H1 (cell line): ENCODE results near the gene ADCY9. TPM values are rescaled to one million over a fixed set of nuclear protein-coding genes. Genes with fewer than 3 reads are reported as not detected.

Experiments used
- CTCF ChIA-PET: fragments of 300-600 bp; sonication (Branson Sonifier 250); formaldehyde crosslinking; loops from one replicate; lab custom pipeline; 2021; ENCODE audit not compliant: partially characterized antibody; lab: Charles Lee
- POLR2A ChIA-PET: fragments of 300-600 bp; sonication (Branson Sonifier 250); formaldehyde crosslinking; loops from one replicate; lab custom pipeline; 2021; ENCODE audit warnings: inconsistent platforms; ENCODE audit not compliant: partially characterized antibody; lab: Charles Lee
- DNase-seq, 2 experiments: peaks; one replicate each; pipeline versions ENCODE4 v3.0.0 to v3.0.0-alpha.2; 2010 to 2022; ENCODE audit warnings: low spot score in 2 of 2, low read depth in 1 of 2, mixed read lengths in 1 of 2
- FAIRE-seq: peaks from 2 replicates; lab custom pipeline; 2011; peaks lifted over from hg19 to GRCh38; lab: Jason Lieb, UNC
- H2AFZ ChIP-seq: 2 replicates; pipeline ENCODE4 v1.8.1; 2012; ENCODE audit warnings: low read length, inconsistent platforms
- H2AK5ac ChIP-seq: 2 replicates; pipeline ENCODE4 v1.6.1; 2013; ENCODE audit warnings: low read depth, low read length
- H2BK120ac ChIP-seq: replicated peaks from 2 replicates; pipeline ENCODE3; 2013; ENCODE audit warnings: low read depth, low read length, inconsistent platforms
- H2BK12ac ChIP-seq: 2 replicates; pipeline ENCODE4 v1.6.1; 2013; ENCODE audit warnings: low read depth, low read length
- H2BK15ac ChIP-seq: 2 replicates; pipeline ENCODE4 v1.6.1; 2013; ENCODE audit warnings: low read length
- H2BK20ac ChIP-seq: 2 replicates; pipeline ENCODE4 v1.6.1; 2013; ENCODE audit warnings: low read length
- H2BK5ac ChIP-seq: 2 replicates; pipeline ENCODE4 v1.6.1; 2013; ENCODE audit warnings: low read depth, low read length
- H3K14ac ChIP-seq: 2 replicates; pipeline ENCODE4 v1.6.1; 2013; ENCODE audit warnings: inconsistent platforms; ENCODE audit not compliant: insufficient read length
- H3K18ac ChIP-seq: 2 replicates; pipeline ENCODE4 v1.6.1; 2013; ENCODE audit warnings: low read length; ENCODE audit errors: extremely low read depth
- H3K23ac ChIP-seq: 2 replicates; pipeline ENCODE4 v1.6.1; 2013; ENCODE audit warnings: inconsistent platforms; ENCODE audit not compliant: insufficient read length
- H3K23me2 ChIP-seq: 2 replicates; pipeline ENCODE4 v1.6.1; 2013; ENCODE audit warnings: low read depth, low read length
- H3K27ac ChIP-seq: 2 replicates; pipeline ENCODE4 v1.6.1; 2011; ENCODE audit warnings: low read depth, low read length, inconsistent platforms
- H3K27me3 ChIP-seq, 4 experiments: replicated peaks in 1 of 4; 1 replicate in 1 of 4; 2 replicates in 3 of 4; pipeline versions ENCODE4 v1.6.1 to v1.8.1; 2011 to 2013; ENCODE audit warnings: low read length in 3 of 4, mild to moderate bottlenecking in 3 of 4, inconsistent platforms in 2 of 4, mixed read lengths in 2 of 4, moderate library complexity in 1 of 4; ENCODE audit not compliant: control insufficient read depth in 3 of 4, insufficient read depth in 3 of 4; ENCODE audit errors: extremely low read depth in 1 of 4
- H3K36me3 ChIP-seq, 4 experiments: 2 replicates each; pipeline versions ENCODE4 v1.6.1 to v1.8.1; 2011 to 2013; ENCODE audit warnings: mild to moderate bottlenecking in 4 of 4, low read length in 3 of 4, moderate library complexity in 2 of 4, control low read depth in 1 of 4, inconsistent platforms in 1 of 4; ENCODE audit not compliant: insufficient read depth in 4 of 4, control insufficient read depth in 2 of 4
- H3K4ac ChIP-seq: replicated peaks from 2 replicates; pipeline ENCODE3; 2013; ENCODE audit warnings: low read length, low read depth, mixed read lengths, inconsistent platforms; ENCODE audit not compliant: insufficient read length
- H3K4me1 ChIP-seq, 4 experiments: replicated peaks in 1 of 4; 1 replicate in 1 of 4; 2 replicates in 3 of 4; pipeline versions ENCODE4 v1.6.1 to v1.8.1; 2011 to 2013; ENCODE audit warnings: low read length in 3 of 4, inconsistent platforms in 2 of 4, mixed read lengths in 1 of 4; ENCODE audit not compliant: insufficient read depth in 4 of 4, control insufficient read depth in 3 of 4
- H3K4me2 ChIP-seq, 2 experiments: 2 replicates each; pipeline versions ENCODE4 v1.6.1 to v1.8.1; 2011 to 2013; ENCODE audit warnings: low read depth in 2 of 2, low read length in 2 of 2, control low read depth in 1 of 2, inconsistent platforms in 1 of 2, mild to moderate bottlenecking in 1 of 2; ENCODE audit not compliant: insufficient read depth in 1 of 2
- H3K4me3 ChIP-seq, 4 experiments: fragments of 200-600, 300-600 bp in 1 of 4; sonication (generic), shearing (Covaris generic), sonication (Bioruptor Twin) in 1 of 4; 2 replicates each; pipeline versions ENCODE4 v1.5.1 to v1.8.1; 2011 to 2016; ENCODE audit warnings: low read length in 4 of 4, low read depth in 3 of 4, control low read depth in 2 of 4, inconsistent platforms in 2 of 4, mild to moderate bottlenecking in 2 of 4, mixed read lengths in 1 of 4, moderate library complexity in 1 of 4; ENCODE audit not compliant: insufficient read depth in 2 of 4; ENCODE audit errors: extremely low read depth in 1 of 4
- H3K56ac ChIP-seq: replicated peaks from 2 replicates; pipeline ENCODE3; 2013; ENCODE audit warnings: low read depth, mild to moderate bottlenecking, mixed read lengths, low read length, inconsistent platforms; ENCODE audit not compliant: insufficient read length
- H3K79me1 ChIP-seq: 2 replicates; pipeline ENCODE4 v1.6.1; 2013; ENCODE audit warnings: low read depth, low read length, control low read depth
- H3K79me2 ChIP-seq, 2 experiments: 2 replicates each; pipeline versions ENCODE4 v1.6.1 to v1.8.1; 2012 to 2013; ENCODE audit warnings: low read length in 2 of 2, mild to moderate bottlenecking in 2 of 2, inconsistent platforms in 1 of 2; ENCODE audit not compliant: insufficient read depth in 2 of 2, control insufficient read depth in 1 of 2
- H3K9ac ChIP-seq, 4 experiments: replicated peaks in 1 of 4; 1 replicate in 1 of 4; 2 replicates in 3 of 4; pipeline versions ENCODE4 v1.6.1 to v1.8.1; 2011 to 2013; ENCODE audit warnings: low read depth in 3 of 4, low read length in 3 of 4, control low read depth in 2 of 4, mild to moderate bottlenecking in 2 of 4, moderate library complexity in 2 of 4, inconsistent platforms in 1 of 4; ENCODE audit errors: extremely low read depth in 1 of 4
- H3K9me3 ChIP-seq, 2 experiments: 2 replicates each; pipeline versions ENCODE4 v1.6.1 to v1.8.1; 2012 to 2013; ENCODE audit warnings: mild to moderate bottlenecking in 2 of 2, moderate library complexity in 2 of 2, control low read depth in 1 of 2, inconsistent platforms in 1 of 2, low read depth in 1 of 2, low read length in 1 of 2, mixed read lengths in 1 of 2; ENCODE audit not compliant: insufficient read depth in 2 of 2
- H4K20me1 ChIP-seq, 2 experiments: replicated peaks in 1 of 2; 2 replicates each; pipeline versions ENCODE3 to v1.8.1; 2011 to 2013; ENCODE audit warnings: inconsistent platforms in 2 of 2, low read length in 2 of 2, mild to moderate bottlenecking in 1 of 2; ENCODE audit not compliant: insufficient read depth in 2 of 2, control insufficient read depth in 1 of 2
- H4K5ac ChIP-seq: 2 replicates; pipeline ENCODE4 v1.6.1; 2013; ENCODE audit warnings: low read length, low read depth, mixed read lengths, inconsistent platforms; ENCODE audit not compliant: insufficient read length
- H4K8ac ChIP-seq: 2 replicates; pipeline ENCODE4 v1.8.0; 2013; ENCODE audit warnings: mild to moderate bottlenecking, moderate library complexity, low read length, inconsistent platforms; ENCODE audit not compliant: insufficient read depth; ENCODE audit errors: extremely low read depth
- H4K91ac ChIP-seq: replicated peaks from 2 replicates; pipeline ENCODE3; 2013; ENCODE audit warnings: low read length, mixed read lengths, inconsistent platforms; ENCODE audit not compliant: insufficient read length
- E2F6 ChIP-seq: IDR thresholded peaks from 2 replicates; pipeline ENCODE4 v1.6.1; 2012; ENCODE audit warnings: inconsistent platforms
- GTF2F1 ChIP-seq: IDR thresholded peaks from 2 replicates; pipeline ENCODE4 v1.6.1; 2012; ENCODE audit warnings: low read depth, low read length, improper control_type of control experiment, borderline replicate concordance
- NRF1 ChIP-seq: IDR thresholded peaks from 2 replicates; pipeline ENCODE4 v1.6.1; 2011; ENCODE audit warnings: mild to moderate bottlenecking, low read depth, low read length, improper control_type of control experiment
- POLR2A ChIP-seq, 2 experiments: IDR thresholded peaks; 1 replicate in 1 of 2; 2 replicates in 1 of 2; pipeline ENCODE4 v1.6.1; 2011; ENCODE audit warnings: low read depth in 2 of 2, low read length in 2 of 2, mild to moderate bottlenecking in 2 of 2; ENCODE audit errors: control extremely low read depth in 1 of 2
- POLR2AphosphoS5 ChIP-seq: IDR thresholded peaks from 2 replicates; pipeline ENCODE4 v1.6.1; 2011; ENCODE audit warnings: low read depth, low read length
- SP1 ChIP-seq: IDR thresholded peaks from 2 replicates; pipeline ENCODE4 v1.6.1; 2011; ENCODE audit warnings: low read depth, low read length
- WGBS, 2 experiments: shearing (Covaris generic) in 1 of 2; methylation state at CpG; one replicate each; pipeline versions ENCODE4 v1.1.6 to v1.1.7; 2013 to 2015; ENCODE audit warnings: low lambda C conversion rate in 2 of 2, mixed read lengths in 2 of 2, inconsistent platforms in 1 of 2, low coverage in 1 of 2, missing lambda C conversion rate in 1 of 2; ENCODE audit not compliant: insufficient replicate concordance in 2 of 2, insufficient coverage in 1 of 2, insufficient read length in 1 of 2; ENCODE audit errors: extremely low coverage in 1 of 2, missing lambda C conversion rate in 1 of 2; 5-methylcytosine and 5-hydroxymethylcytosine counted together
- polyA plus RNA-seq, 7 experiments: library from polyadenylated mRNA; depleted of rRNA in 3 of 7; stranded (reverse) in 5 of 7; unstranded in 2 of 7; fragments of >200 nt in 5 of 7; fragments of 200-250 nt in 2 of 7; gene quantifications; 1 replicate in 5 of 7; 2 replicates in 1 of 7; 4 replicates in 1 of 7; pipeline versions ENCODE4 v1.2.1 to v1.2.3, GENCODE V29; 2011 to 2013; ENCODE audit warnings: missing spikeins in 2 of 7, mixed read lengths in 2 of 7
- total RNA-seq: library from RNA; stranded (reverse); fragmentation: NEBNext Ultra II Directional; extraction: Animal tissue kit (Norgen Biotek cat#: 25700); gene quantifications from 2 replicates; pipeline ENCODE4 v1.2.1, GENCODE V29; 2021

Gene ADCY9
- total and polyA plus RNA-seq, 2 of the 8 experiments (the other 6 are each of a cell fraction or from before 2014, with no cell fraction given): 5.4 to 13.1 TPM

GRCh38 chr16:4026854-4027253, 89.4 kb downstream of the ADCY9 start:
- no peak for TF ChIP-seq GTF2F1
- TF ChIP-seq POLR2AphosphoS5: no peak
- TF ChIP-seq NRF1: no peak
- no peak for TF ChIP-seq SP1
- no peak for TF ChIP-seq POLR2A (IDR thresholded peaks at IDR 0.05; ENCODE audit: control extremely low read depth in 1 of 2, low read depth in 2 of 2, low read length in 2 of 2)
- TF ChIP-seq E2F6: 0 out of 2 replicates have a peak, but pooled peaks have one; percentile 18
- ChIA-PET CTCF (interaction anchor here (1.4 kb wide), 1 partner anchor 11 kb away, joined by 3 read pairs; no protein-coding TSS in a partner anchor), POLR2A (interaction anchor here (0.6 kb wide), 1 partner anchor 286 kb away, joined by 3 read pairs; no protein-coding TSS in a partner anchor)
- Histone ChIP-seq H2BK15ac (no peak overlapping the region), H3K27ac (no peak overlapping the region), H3K14ac (no peak overlapping the region), H2AFZ (no peak overlapping the region), H3K4me3 (no peak overlapping the region), H3K27me3 (no peaks in the 10 kb centered on the region), H3K23ac (no peak overlapping the region), H2BK120ac (no peak overlapping the region), H3K56ac (no peak overlapping the region), H3K9me3 (0 out of 4 replicates have a peak, but pooled peaks cover 0 to 4% of the 10 kb centered on the region in 2 experiments), H3K9ac (no peak overlapping the region), H4K20me1 (peaks cover 0 to 4% of the 10 kb centered on the region in 2 experiments), H4K91ac (no peak overlapping the region), H3K4me1 (peaks cover 0 to 2% (median 0%) of the 10 kb centered on the region in 4 experiments; a peak in 1 of 7 replicates), H3K18ac (no peak overlapping the region), H3K4ac (no peak overlapping the region), H3K4me2 (no peak overlapping the region), H4K5ac (no peak overlapping the region), H3K36me3 (no peaks in the 10 kb centered on the region), H3K23me2 (no peaks in the 10 kb centered on the region), H2BK12ac (no peak overlapping the region), H2BK5ac (no peak overlapping the region), H2BK20ac (no peak overlapping the region), H3K79me1 (no peaks in the 10 kb centered on the region), H4K8ac (no peak overlapping the region), H3K79me2 (no peaks in the 10 kb centered on the region), H2AK5ac (no peak overlapping the region)
- DNase-seq (no peak), FAIRE-seq (no peak)
- WGBS, 2 experiments: 86% methylated on average over 7 of the region's 7 CpGs; no CpG with 5 or more reads in 1 of the 2 experiments
